GM18867 (cell line): Measurements from ENCODE around the gene TRMT10B.
A peak's percentile ranks its signal among the peaks of the same experiment; 100 is the strongest.
"Not testable (repeated sequence)": the region's sequence is repeated elsewhere in the genome, so short reads cannot be mapped to it uniquely, and the experiment has no call there.

Experiments used
- ATAC-seq: cut with Tn5 transposase; IDR thresholded peaks from one replicate; pipeline ENCODE4 v1.9.1; 2021; ENCODE audit warnings: mild to moderate bottlenecking, moderate library complexity; ENCODE audit not compliant: unreplicated experiment

TRMT10B gene

DNA sequence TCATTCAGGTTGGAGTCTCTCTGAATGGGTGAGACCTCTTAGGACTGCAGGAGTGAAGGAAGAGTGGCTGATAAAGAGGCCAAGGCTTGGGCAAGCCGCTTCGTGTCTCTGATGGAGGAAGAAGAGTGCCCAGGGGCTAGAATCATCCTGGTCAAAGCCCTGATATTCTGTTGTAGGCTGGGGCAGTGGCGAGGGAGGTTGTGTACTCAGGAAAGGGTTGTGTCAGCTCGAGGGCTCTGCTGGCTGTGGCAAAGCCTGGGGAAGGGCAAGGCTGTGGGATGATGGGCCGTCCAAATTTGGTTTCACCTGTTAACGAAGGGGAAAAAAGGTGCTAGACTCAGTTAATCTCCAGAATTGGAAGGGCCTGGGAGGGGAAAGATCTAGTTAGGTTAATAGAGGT, 2.4 kb upstream of the TRMT10B start:
- ATAC-seq, result no peak

DNA sequence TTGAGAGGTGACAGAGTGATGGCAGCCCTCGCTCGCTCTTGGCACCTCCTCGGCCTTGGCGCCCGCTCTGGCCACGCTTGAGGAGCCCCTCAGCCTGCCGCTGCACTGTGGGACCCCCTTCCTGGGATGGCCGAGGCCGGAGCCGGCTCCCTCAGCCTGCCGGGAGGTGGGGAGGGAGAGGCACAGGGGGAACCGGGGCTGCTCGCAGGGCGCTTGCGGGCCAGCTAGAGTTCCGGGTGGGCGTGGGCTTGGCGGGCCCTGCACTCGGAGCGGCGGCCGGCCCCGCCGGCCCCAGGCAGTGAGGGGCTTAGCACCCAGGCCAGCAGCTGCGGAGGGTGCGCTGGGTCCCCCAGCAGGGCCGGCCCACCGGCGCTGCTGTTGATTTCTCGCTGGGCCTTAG, 1.9 kb upstream of the TRMT10B start:
- ATAC-seq, result not testable (repeated sequence)

DNA sequence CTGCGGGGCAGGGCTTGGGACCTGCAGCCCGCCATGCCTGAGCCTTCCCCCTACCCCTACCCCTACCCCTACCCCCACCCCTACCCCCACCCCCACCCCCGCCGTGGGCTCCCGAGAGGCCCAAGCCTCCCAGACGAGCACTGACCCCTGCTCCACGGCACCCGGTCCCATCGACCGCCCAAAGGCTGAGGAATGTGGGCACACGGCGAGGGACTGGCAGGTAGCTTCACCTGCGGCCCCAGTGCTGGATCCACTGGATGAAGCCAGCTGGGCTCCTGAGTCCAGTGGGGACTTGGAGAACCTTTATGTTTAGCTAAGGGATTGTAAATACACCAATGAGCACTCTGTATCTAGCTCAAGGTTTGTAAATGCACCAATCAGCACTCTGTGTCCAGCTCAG, 1.5 kb upstream of the TRMT10B start:
- not testable (repeated sequence) for ATAC-seq

DNA sequence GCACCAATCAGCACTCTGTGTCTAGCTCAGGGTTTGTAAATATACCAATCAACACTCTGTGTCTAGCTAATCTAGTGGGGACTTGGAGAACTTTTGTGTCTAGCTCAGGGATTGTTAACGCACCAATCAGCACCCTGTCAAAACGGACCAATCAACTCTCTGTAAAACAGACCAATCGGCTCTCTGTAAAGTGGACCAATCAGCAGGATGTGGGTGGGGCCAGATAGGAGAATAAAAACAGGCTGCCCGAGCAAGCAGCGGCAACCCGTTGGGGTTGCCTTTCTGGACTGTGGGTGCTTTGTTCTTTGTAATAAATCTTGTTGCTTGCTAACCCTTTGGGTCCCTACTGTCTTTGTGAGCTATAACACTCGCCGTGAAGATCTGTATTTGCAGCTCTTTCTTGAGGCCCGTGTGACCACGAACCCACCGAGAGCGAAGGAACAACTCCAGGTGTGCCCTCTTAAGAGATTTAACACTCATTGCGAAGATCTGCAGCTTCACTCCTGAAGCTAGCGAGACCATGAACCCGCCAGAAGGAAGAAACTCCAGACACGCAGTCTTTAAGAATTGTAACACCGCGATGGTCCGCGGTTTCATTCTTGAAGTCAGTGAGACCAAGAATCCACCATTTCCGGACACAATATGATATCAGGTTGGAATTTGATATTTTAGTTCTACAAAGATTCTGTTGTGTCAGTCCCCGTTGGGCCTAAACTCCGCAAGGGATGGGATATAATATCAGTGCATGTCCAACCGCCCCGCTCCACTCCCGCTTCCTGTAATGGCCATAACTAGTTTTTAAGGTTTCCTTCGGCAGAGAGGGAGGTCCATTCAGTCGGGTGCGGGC, 740 bp upstream of the TRMT10B start:
- no peak for ATAC-seq

DNA sequence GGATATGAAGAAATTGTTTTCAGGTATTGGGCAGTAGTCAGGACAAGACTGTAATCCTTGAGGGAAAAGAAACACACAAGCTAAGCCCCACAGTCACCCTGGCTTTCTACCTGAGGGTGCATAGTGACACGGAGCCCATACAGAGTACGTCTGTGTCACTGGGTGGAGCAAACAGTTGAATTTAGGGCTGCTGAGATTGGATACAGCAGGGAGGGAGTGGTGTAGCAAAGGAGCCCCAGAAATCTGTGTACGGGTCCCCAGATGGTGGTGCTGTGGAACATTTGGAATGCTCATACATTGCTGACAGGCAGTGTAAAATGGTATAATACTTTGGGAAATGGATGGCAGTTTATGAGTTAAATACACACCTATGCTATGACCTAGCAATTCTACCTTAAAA, 5.1 kb downstream of the TRMT10B start:
- no peak for ATAC-seq

DNA sequence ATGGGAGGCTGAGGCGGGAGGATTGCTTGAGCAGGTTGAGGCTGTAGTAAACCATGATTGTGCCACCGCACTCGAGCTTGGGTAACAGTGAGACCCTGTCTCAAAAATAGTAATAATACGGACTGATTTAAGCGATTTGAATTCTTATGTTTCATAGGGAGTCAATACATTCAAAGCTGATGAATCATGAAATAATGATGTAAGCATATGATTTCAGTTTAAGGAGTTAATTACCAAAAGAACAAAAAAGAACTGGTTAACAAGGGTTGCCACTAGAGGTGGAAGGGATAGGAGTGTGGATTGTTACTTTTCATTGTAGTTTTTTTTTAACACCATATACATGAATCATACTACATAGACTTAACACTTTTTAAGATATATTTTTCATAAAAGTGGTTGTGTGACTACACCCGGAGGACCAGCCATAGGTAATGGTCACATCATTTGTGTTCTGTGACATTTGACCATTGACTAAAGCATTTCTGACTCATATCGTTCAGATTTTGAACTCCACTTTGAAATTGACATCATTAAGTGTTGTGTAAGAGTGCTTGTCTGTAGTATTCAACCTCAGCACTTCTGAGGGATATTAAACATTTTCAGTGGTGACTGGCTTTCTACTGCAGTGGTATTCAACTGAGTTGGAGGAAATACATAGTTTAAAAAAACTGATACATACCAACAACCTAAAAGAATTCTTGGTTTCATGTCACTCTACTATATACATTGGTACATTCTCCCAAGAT, 7.0 kb downstream of the TRMT10B start:
- no peak for ATAC-seq

DNA sequence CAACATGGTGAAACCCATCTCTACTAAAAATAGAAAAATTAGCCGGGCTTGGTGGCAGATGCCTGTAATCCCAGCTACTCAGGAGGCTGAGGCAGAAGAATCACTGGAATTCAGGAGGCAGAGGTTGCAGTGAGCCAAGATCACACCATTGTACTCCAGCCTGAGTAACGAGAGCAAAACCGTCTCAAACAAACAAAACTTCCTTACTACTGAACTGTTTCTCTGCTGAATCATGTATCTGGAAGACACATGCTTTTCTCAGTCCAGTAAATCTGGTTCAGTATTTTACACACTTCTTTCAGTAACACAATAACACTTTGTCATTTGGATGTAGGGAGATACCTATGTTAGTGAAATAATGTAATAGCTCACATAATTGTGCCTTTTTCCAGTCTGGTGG, 7.9 kb downstream of the TRMT10B start:
- no peak for ATAC-seq

DNA sequence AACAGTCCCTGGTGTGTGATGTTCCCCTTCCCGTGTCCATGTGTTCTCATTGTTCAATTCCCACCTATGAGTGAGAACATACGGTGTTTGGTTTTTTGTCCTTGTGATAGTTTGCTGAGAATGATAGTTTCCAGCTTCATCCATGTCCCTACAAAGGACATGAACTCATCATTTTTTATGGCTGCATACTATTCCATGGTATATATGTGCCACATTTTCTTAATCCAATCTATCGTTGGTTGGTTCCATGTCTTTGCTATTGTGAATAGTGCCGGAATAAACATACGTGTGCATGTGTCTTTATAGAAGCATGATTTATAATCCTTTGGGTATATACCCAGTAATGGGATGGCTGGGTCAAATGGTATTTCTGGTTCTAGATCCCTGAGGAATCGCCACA, 11.7 kb downstream of the TRMT10B start:
- ATAC-seq, result not testable (repeated sequence)

DNA sequence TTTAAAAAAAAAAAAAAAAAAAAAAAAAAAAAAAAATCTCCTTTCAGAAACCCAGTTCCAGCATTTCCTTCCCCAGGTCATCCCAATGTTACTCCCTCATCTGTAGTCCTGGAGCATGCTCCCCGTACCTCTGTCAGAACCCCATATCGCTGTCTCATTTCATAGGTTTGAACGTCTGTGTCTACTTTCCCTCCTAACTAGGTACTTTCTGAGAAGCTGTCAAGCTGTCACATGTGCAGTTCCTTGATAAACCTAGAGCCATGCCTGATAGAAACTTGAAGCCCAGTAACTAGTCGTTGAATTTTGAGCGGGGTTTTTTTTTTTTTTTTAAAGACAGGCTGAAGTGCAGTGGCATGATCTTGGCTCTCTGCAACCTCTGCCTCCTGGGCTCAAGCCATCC, 15.7 kb downstream of the TRMT10B start:
- ATAC-seq, result no peak

DNA sequence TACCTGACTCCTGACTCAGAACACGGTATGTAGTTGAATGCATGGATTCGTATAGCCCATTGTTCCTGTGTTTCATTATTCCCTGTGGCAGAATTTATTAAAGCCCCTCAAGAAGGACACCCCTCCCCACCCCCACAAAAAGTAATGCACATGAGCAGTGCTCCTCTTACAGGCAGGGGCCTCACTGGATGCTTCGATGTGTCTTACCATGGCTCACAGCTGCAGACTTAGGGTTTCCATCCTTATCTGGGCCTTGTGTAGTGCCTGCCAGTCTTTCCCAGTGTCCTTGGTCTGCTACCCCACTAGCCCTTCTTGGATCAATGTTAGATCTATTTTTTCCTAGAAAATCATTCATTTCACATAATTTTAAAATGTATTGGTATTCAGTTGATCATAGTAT, 16.4 kb downstream of the TRMT10B start:
- no peak for ATAC-seq

DNA sequence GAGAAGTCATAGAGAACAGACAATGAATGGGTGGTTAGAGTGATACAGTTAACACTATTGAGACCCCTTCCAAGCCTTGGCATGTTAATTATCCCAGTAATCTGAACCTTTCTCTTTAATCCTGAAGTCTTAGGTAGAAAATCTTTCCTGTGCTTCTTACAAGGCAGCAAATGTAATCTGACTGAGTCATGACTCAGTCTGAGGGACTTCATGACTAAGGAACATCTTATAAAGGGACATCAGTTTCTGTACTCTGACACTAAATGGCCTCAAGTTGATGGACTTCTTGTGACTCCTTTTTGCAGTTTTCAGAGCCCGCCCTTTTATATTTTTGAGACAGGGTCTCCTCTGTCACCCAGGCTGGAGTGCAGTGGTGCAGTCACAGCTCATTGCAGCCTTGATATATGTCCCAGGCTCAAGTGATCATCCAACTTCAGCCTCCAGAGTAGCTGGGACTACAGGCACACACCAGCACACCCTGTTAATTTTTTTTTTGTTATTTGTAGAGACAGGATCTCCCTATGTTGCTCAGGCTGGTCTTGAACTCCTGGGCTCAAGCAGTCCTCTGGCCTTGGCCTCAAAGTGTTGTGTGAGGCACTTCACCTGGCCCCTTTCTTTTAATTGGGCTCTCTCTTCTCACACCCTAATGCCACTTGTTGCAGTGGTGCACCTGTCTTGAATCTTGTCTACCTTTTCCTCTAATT, 21.8 kb downstream of the TRMT10B start:
- ATAC-seq, result no peak

DNA sequence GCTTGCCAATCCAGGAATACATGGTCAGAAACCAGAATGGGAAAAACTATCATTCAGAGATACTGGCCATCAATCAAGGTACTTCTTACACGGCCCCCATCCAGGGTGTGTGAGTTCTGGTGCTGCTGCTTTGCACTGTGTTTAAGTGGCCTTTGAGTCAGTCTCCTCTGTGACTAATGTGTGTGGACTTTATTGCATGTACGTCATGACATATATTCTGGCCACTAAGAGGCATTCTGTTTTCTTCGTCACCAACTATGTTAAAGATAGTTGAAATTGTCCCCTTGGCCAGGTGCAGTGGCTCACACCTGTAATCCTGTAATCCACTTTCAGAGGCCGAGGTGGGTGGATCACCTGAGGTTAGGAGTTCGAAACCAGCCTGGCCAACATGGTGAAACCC, 22.7 kb downstream of the TRMT10B start:
- no peak for ATAC-seq

DNA sequence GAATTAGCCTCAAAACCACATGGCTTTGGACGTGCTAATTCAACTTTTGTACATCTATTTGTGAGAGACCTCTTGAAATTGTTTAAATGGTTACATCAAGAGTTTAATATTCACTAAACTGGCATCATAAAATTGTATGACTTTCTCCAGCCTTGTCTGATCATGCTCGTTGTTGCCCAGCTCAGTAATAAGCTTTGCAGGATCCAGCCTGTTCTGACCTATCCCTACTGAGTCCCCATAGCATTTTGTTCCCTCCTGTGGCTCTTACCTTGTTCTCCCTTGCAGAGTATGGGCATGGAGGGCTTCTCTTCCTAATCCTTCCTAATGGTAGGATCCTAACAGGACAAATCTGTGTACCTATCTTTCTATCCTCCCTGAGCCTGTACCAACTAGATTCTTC, 24.9 kb downstream of the TRMT10B start:
- no peak for ATAC-seq

DNA sequence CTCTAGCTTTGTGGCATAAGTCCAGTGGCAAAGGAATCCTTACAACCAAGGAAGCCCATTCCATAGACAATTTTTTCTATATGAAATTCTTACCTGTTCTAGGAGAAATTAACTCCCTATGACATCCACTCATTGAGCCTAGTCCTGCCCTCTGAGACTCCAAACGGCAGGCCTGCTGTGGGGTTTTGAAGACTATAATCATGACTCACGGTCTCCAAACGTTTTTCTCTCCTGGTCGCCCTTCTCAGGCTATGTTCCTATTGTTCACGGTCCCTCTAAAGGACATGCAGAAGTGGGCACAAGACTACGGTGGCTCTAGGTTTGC, 30.6 kb downstream of the TRMT10B start:
- ATAC-seq, result no peak

DNA sequence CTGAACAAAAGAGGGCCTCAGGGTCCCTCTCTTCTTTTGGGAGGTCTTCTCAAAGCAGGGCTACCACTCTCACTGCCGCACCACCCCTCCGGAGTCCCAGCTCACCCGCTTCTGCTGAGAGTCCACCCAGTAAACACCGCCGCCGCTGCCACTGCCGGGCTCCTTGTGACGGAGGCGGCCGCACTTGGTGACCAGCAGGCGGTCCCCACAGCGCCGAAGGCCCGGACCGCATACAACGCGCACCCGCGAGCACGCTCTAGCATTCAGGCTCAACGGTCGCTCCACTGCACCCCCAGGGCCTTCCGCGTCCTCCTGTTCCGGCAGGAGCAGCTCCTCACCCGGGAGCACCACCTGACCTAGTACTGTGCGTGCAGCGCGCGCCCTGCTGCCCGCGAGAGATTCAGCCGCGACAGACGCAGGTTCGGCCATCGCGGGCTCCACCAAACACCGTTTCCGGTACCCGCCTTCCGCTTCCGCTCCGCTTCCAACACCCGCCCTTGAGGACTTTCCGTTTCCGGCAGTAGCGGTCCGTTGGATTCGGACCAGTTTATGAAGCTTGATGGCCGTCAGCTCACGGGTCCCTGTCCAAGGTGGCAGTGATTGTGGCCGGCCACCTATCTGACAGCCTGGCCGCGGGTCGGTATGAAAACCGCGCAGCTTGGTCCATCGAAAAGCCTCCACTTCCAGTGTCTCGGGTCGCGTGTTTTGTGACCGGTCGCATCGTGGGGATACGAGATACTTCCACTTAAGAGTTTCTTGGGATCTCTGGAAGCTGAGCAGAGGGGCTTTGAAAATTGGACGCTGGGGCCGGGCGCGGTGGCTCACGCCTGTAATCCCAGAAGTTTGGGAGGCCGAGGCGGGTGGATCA, 31.2 kb downstream of the TRMT10B start, which contains the start of gene EXOSC3:
EXOSC3 (minus strand) TSS at position 449 of the 868 bp plus-strand sequence; CDS start at position 429, 20 bp downstream.
- ATAC-seq, result peak; percentile 92

DNA sequence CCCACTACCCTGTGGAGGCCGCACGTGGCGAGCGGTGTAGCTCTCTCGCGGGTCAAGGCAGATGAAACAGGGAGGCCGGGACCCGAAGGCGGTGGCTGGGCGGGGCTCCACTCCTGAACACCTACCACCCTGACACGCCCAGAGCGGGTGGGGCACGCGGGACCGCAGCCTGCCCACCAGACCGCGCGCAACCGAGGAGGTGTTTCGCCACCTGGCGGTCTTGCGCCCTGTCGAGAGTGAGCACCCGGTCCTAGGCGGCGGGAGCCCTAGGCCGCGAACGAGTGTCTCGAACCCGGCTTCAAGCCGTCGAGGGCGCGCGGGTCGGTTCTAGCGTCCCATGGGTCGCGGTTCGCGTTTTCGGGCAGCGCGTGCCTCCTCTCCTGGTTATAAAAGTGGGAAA, 33.5 kb downstream of the TRMT10B start:
- no peak for ATAC-seq

DNA sequence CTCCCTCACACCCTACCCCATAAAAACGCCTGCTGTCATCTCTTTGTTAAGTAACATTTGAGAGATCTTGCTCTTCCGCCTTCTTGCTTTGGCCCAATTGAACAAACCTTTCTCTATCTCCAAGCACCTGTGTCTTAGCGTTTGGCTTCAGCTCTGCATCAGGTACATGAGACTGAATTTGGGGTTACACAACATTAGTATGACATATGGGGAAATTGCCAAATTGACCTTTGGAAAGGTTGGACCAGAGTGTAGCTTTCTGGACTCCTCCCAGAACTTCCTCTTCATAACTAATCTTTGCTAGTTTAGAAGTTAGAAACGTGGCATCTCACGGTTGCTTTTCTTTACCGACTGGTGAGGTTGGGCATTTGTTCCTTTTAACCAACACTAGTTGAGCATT, 34.7 kb downstream of the TRMT10B start:
- no peak for ATAC-seq

DNA sequence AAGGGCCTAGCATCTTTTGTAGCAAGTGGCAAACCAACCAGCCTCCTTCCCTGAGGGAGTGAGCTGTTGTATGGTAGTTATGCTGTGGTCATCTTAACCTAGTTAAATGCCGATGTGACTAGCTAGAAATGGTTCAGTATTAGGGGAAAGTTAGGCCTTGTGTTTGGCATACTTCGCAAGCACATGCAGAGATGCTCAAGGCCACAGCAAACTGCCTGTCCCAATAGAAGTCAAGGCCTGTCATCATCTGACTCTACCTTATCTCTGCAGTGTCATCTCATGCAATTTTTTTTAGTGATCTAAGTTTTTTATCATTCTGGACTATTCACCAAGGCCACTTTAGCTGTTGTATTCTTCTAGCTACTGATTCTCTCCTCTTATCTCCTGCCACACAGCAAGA, 36.5 kb downstream of the TRMT10B start:
- no peak for ATAC-seq

DNA sequence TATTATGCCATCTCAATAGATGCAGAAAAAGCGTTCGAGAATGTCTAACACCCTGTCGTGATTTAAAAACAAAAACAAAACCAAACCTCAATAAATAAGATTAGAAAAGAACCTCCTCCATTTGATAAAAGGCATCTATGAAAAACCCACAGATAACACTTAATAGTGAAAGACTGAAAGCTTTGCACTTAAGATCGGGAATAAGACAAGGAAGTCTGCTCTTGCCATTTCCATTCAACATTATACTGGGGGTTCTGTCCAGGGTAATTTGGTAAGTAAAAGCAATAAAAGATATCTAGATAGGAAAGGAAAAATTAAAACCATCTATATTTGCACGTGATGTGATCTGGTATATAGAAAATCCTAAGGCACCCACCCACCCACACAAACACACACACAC, 38.5 kb downstream of the TRMT10B start:
- no peak for ATAC-seq

DNA sequence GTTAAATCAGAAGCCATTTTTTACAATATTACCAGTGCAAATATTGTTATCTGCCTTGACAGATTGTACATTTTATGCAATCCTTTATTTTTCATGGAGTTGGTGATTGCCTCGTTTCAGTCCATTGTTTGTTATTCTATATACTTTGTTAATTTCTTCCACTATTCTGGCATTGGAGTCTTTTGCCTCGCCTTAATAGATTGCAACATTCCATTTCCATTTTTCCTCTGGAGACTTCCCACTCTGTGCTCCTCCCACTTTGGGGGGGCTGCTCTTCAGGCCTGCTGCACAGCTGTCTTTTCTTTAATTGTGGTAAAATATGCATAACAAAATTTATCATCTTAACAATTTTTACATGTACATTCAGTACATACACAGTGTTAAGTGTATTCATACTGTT, 42.6 kb downstream of the TRMT10B start:
- no peak for ATAC-seq

DNA sequence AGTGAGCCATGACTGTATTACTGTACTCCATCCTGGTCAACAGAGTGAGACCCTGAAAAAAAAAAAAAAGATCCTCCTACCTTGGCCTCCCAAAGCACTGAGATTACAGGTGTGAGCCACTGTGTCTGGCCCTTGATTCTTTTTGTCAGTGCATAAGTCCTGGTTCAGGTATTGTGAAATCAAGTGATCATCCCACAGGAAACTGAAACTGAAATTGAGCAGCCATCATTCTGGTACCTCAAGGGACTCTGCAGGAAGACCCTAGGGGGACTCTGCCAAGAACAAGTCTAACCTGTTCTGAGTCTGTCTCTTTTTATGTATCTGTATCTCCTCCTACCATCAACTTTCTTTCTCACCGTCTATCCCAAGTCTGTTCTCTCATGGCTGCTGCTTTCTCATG, 45.1 kb downstream of the TRMT10B start:
- ATAC-seq, result no peak
